A549 (cell line): ENCODE results near the gene ZXDC.

Experiments
- CTCF ChIP-seq: fragments of >200 bp; sonication (Bioruptor Twin); formaldehyde crosslinking; IDR thresholded peaks from 3 replicates; pipeline ENCODE4 v1.5.1; 2016
- JUN ChIP-seq, 2 experiments: fragments of >200 bp; sonication (Bioruptor Twin); formaldehyde crosslinking; IDR thresholded peaks; 2 replicates in 1 of 2; 3 replicates in 1 of 2; pipeline ENCODE4 v1.6.1; 2016 to 2017
- MAFK ChIP-seq: fragments of 450-650 bp; IDR thresholded peaks from 2 replicates; pipeline ENCODE4 v1.6.1; 2014; ENCODE audit not compliant: partially characterized antibody
- MAZ ChIP-seq: fragments of 150-350 bp; IDR thresholded peaks from 2 replicates; pipeline ENCODE4 v1.6.1; 2014; ENCODE audit warnings: antibody characterized with exemption, low read depth, low read length, borderline replicate concordance
- POLR2A ChIP-seq: IDR thresholded peaks from 2 replicates; pipeline ENCODE4 v1.6.1; 2012; ENCODE audit warnings: mild to moderate bottlenecking, low read length
- RAD21 ChIP-seq, 2 experiments: fragments of >200 bp in 1 of 2; sonication (Bioruptor Twin) in 1 of 2; formaldehyde crosslinking in 1 of 2; IDR thresholded peaks in 1 of 2; conservative IDR thresholded peaks in 1 of 2; 2 replicates in 1 of 2; 3 replicates in 1 of 2; pipeline ENCODE4 v1.6.1; 2012 to 2018; ENCODE audit warnings: inconsistent platforms in 1 of 2

- TF ChIP-seq MAZ (no peak), POLR2A (no peak), CTCF (no peak), JUN (IDR thresholded peaks at IDR 0.05) (no peak), RAD21 (conservative IDR thresholded peaks at IDR 0.05 in 1 of 2, IDR thresholded peaks at IDR 0.05 in 1 of 2) (no peak), MAFK (no peak)
These were observed 21.5 kb upstream of the ZXDC start for GRCh38 chr3:126496894-126497850.
